K562 (cell line): ENCODE results near the gene PRCC. TPM values are rescaled to one million over a fixed set of nuclear protein-coding genes. Genes with fewer than 3 reads are reported as not detected.

Source experiments
- ATAC-seq: fragments of 200-7000 bp; cut with Tn5 transposase; 3 replicates; pipeline ENCODE4 v1.9.1; 2020; ENCODE audit warnings: moderate library complexity
- BruUV-seq: library from RNA; stranded (reverse); fragments of 400-500 nt; replicated peaks from 2 replicates; lab custom pipeline; 2021; lab: Mats Ljungman, UMichigan
- CTCF ChIA-PET: fragments of 300-600 bp; formaldehyde crosslinking; extraction: SDS; loops from one replicate; lab custom pipeline; 2021; ENCODE audit warnings: low intra/inter-chr PET ratio; lab: Yijun Ruan, JAX
- POLR2A ChIA-PET: fragments of 300-600, 350-650 bp; sonication (Branson Sonifier 250); formaldehyde crosslinking; extraction: SDS; loops from one replicate; lab custom pipeline; 2021; ENCODE audit warnings: antibody characterized with exemption, inconsistent platforms; lab: Yijun Ruan, JAX
- DNase-seq, 4 experiments: peaks; one replicate each; pipeline versions ENCODE4 v3.0.0 to v3.0.0-alpha.2; 2011 to 2018; ENCODE audit warnings: low spot score in 3 of 4, mixed read lengths in 3 of 4; ENCODE audit errors: extremely low read depth in 1 of 4
- FAIRE-seq: peaks from 2 replicates; lab custom pipeline; 2011; peaks lifted over from hg19 to GRCh38; lab: Jason Lieb, UNC
- H2AFZ ChIP-seq: 2 replicates; pipeline ENCODE4 v1.6.0; 2011; ENCODE audit warnings: low read depth, low read length, control low read depth, inconsistent platforms
- H3K27ac ChIP-seq: fragments of 200-600 bp; 3 replicates; pipeline ENCODE4 v1.8.0; 2011; ENCODE audit warnings: low read depth, mild to moderate bottlenecking, control low read depth, inconsistent platforms, low read length, moderate library complexity, mixed read lengths; ENCODE audit errors: extremely low read depth
- H3K27me3 ChIP-seq, 2 experiments: fragments of 300-600 bp in 1 of 2; 2 replicates in 1 of 2; 3 replicates in 1 of 2; pipeline versions ENCODE4 v1.6.0 to v1.8.0; 2011; ENCODE audit warnings: inconsistent platforms in 2 of 2, low read length in 2 of 2, mild to moderate bottlenecking in 1 of 2, mixed read lengths in 1 of 2, moderate library complexity in 1 of 2; ENCODE audit not compliant: control insufficient read depth in 2 of 2, insufficient read depth in 2 of 2
- H3K36me3 ChIP-seq: fragments of 300-600 bp; 3 replicates; pipeline ENCODE4 v1.8.0; 2011; ENCODE audit warnings: mild to moderate bottlenecking, low read length, inconsistent platforms; ENCODE audit not compliant: control insufficient read depth, insufficient read depth
- H3K4me1 ChIP-seq, 2 experiments: fragments of 200-600 bp in 1 of 2; replicated peaks in 1 of 2; 2 replicates in 1 of 2; 3 replicates in 1 of 2; pipeline versions ENCODE4 v1.5.1 to v1.8.0; 2011; ENCODE audit warnings: inconsistent platforms in 2 of 2, low read length in 2 of 2, mild to moderate bottlenecking in 1 of 2, mixed read lengths in 1 of 2, moderate library complexity in 1 of 2; ENCODE audit not compliant: control insufficient read depth in 2 of 2, insufficient read depth in 2 of 2
- H3K4me2 ChIP-seq: 2 replicates; pipeline ENCODE4 v1.6.1; 2011; ENCODE audit warnings: low read length, control low read depth, inconsistent platforms, mixed read lengths; ENCODE audit not compliant: insufficient read depth
- H3K4me3 ChIP-seq: fragments of 200-600 bp; sonication (generic), shearing (Covaris generic); 2 replicates; pipeline ENCODE4 v1.5.1; 2016; ENCODE audit warnings: control low read depth, inconsistent platforms
- H3K79me2 ChIP-seq: fragments of 200-600 bp; 3 replicates; pipeline ENCODE4 v1.8.0; 2011; ENCODE audit warnings: low read length, inconsistent platforms; ENCODE audit not compliant: control insufficient read depth, insufficient read depth
- H3K9ac ChIP-seq, 2 experiments: 2 replicates each; pipeline versions ENCODE4 v1.6.0 to v1.6.1; 2011; ENCODE audit warnings: low read depth in 2 of 2, low read length in 2 of 2, control low read depth in 1 of 2, inconsistent platforms in 1 of 2, mild to moderate bottlenecking in 1 of 2, mixed read lengths in 1 of 2; ENCODE audit not compliant: insufficient read depth in 1 of 2
- H3K9me1 ChIP-seq: one replicate; pipeline ENCODE4 v1.6.0; 2011; ENCODE audit warnings: inconsistent platforms, mild to moderate bottlenecking, low read length, moderate library complexity; ENCODE audit not compliant: control insufficient read depth, insufficient read depth
- H3K9me3 ChIP-seq: replicated peaks from 2 replicates; pipeline ENCODE4 v1.5.1; 2011; ENCODE audit warnings: low read depth, low read length, inconsistent platforms; ENCODE audit not compliant: control insufficient read depth, insufficient read depth
- H4K20me1 ChIP-seq: replicated peaks from 2 replicates; pipeline ENCODE4 v1.6.1; 2011; ENCODE audit warnings: low read length, inconsistent platforms, mixed read lengths; ENCODE audit not compliant: control insufficient read depth, insufficient read depth
- GMEB1 ChIP-seq: fragments of 250-450 bp; sonication (Bioruptor Pico); IDR thresholded peaks from 2 replicates; pipeline ENCODE4 v1.4.0; 2020; ENCODE audit warnings: mild to moderate bottlenecking
- IFI16 ChIP-seq: fragments of 250-450 bp; sonication (Bioruptor Pico); IDR thresholded peaks from 2 replicates; pipeline ENCODE4 v2.1.2; 2022; ENCODE audit warnings: mild to moderate bottlenecking, inconsistent platforms
- MECOM ChIP-seq: fragments of 250-450 bp; sonication (Bioruptor Pico); IDR thresholded peaks from 2 replicates; pipeline ENCODE4 v1.8.0; 2022; ENCODE audit warnings: inconsistent platforms
- MYC ChIP-seq, 2 experiments: fragments of 250-450 bp in 1 of 2; sonication (Bioruptor Pico) in 1 of 2; IDR thresholded peaks; 2 replicates each; pipeline versions ENCODE4 v1.5.1 to v1.6.1; 2012 to 2021; ENCODE audit warnings: low read depth in 2 of 2, borderline replicate concordance in 1 of 2, improper control_type of control experiment in 1 of 2, low read length in 1 of 2, mild to moderate bottlenecking in 1 of 2, moderate library complexity in 1 of 2
- PHTF2 ChIP-seq: fragments of 250-450 bp; sonication (Bioruptor Pico); IDR thresholded peaks from 2 replicates; pipeline ENCODE4 v1.5.0; 2021; ENCODE audit warnings: mild to moderate bottlenecking
- RB1 ChIP-seq: fragments of 450-650 bp; IDR thresholded peaks from 2 replicates; pipeline ENCODE4 v1.6.1; 2017; ENCODE audit warnings: low read depth, mild to moderate bottlenecking
- RREB1 ChIP-seq: fragments of 250-450 bp; sonication (Bioruptor Pico); IDR thresholded peaks from 2 replicates; pipeline ENCODE4 v1.4.0; 2020
- VEZF1 ChIP-seq: fragments of 200-800 bp; sonication (Bioruptor generic); IDR thresholded peaks from 2 replicates; pipeline ENCODE4 v1.6.1; 2017; ENCODE audit warnings: missing genetic modification characterization, missing compliant biosample characterization
- WGBS: fragments of 100-300 bp; shearing (Covaris generic); methylation state at CpG from one replicate; pipeline ENCODE4 v1.1.6; 2016; ENCODE audit warnings: low coverage, mixed read lengths; ENCODE audit not compliant: insufficient coverage; ENCODE audit errors: missing lambda C conversion rate; 5-methylcytosine and 5-hydroxymethylcytosine counted together
- in situ Hi-C: fragments of 300-500 bp; cut with MboI; formaldehyde crosslinking; loops from 4 replicates; pipeline ENCODE4 v1.15.0; 2018; ENCODE audit warnings: inconsistent platforms, mixed read lengths
- intact Hi-C: fragments of 100-400 bp; cut with micrococcal nuclease; formaldehyde crosslinking; loops from 2 replicates; pipeline ENCODE4 v1.14.2; 2022
- polyA plus RNA-seq, 8 experiments: library from polyadenylated mRNA; depleted of rRNA in 4 of 8; stranded (reverse) in 5 of 8; unstranded in 3 of 8; fragments of >200 nt; fragmentation: Nextera tagmentation in 2 of 8; fragmentation: Illumina TruSeq in 1 of 8; extraction: Ambion mirVana in 2 of 8; extraction: Trizol in 1 of 8; gene quantifications; 2 replicates each; pipeline versions ENCODE4 v1.2.1 to v1.2.3, GENCODE V29; 2011 to 2014; ENCODE audit warnings: inconsistent platforms in 1 of 8, missing spikeins in 1 of 8
- total RNA-seq, 7 experiments: library from RNA; depleted of rRNA in 6 of 7; stranded (reverse); fragments of >200 nt in 6 of 7; fragmentation: Illumina TruSeq in 2 of 7; extraction: Trizol in 2 of 7; gene quantifications; 2 replicates each; pipeline versions ENCODE4 v1.2.1 to v1.2.3, GENCODE V29; 2011 to 2021; ENCODE audit warnings: low replicate concordance in 1 of 7

Gene PRCC
- total and polyA plus RNA-seq, 9 of the 15 experiments (the other 6 are each of a cell fraction or from before 2014, with no cell fraction given), result 23.9 to 201 (median 41.1) TPM

GRCh38 chr1:156740237-156740740, 27.0 kb upstream of the PRCC start (continued):
- TF ChIP-seq RREB1 (CRISPR knock-in tag), result no peak

GRCh38 chr1:156740741-156741480, 26.4 kb upstream of the PRCC start, which contains the start of gene MRPL24:
TSS of gene MRPL24 (minus strand) at chr1:156741088. CDS start at chr1:156738704, 2,384 bp downstream.
- BruUV-seq, result no TSS peak
- Histone ChIP-seq H3K27ac (peak within 1 kb of the TSS; percentile 82), H3K4me1 (peaks cover 24 to 26% of the 10 kb centered on the region in 2 experiments), H3K4me3 (peak within 1 kb of the TSS; percentile 63), H3K9me3 (no peaks in the 10 kb centered on the region), H2AFZ (peak within 1 kb of the TSS; percentile 75), H3K9me1 (no peaks in the 10 kb centered on the region), H3K4me2 (peak within 1 kb of the TSS; percentile 98), H3K9ac (peak within 1 kb of the TSS; percentile 87 to 93), H3K79me2 (peaks cover 43% of the 10 kb centered on the region), H3K27me3 (no peaks in the 10 kb centered on the region), H4K20me1 (peaks cover 7% of the 10 kb centered on the region), H3K36me3 (peaks cover 79% of the 10 kb centered on the region)
- ChIA-PET CTCF (interaction anchor here (0.7 kb wide), 1 partner anchor 63 kb away, joined by 3 read pairs; no protein-coding TSS in a partner anchor), POLR2A (interaction anchor here (0.6 to 3.1 kb wide), 23 partner anchors 9 to 783 kb away, joined by 3 to 49 read pairs (median 4); partner anchors contain the start of genes HDGF, ISG20L2, METTL25B and NES)
- WGBS, result under 1% methylated on average over 38 of the region's 38 CpGs
- ATAC-seq, result peak; percentile 95
- in situ Hi-C loops, result loop anchor here (25.0 kb wide), 1 partner anchor 1429 kb away; the partner anchor contains the start of genes FDPS, PKLR and RUSC1
- FAIRE-seq, result peak; percentile 100
- DNase-seq, result peak; percentile 81 to 99 (median 90)
- intact Hi-C loops, result loop anchor here (1.0 kb wide), 2 partner anchors 13 to 26 kb away; partner anchors contain the start of genes ISG20L2, METTL25B and PRCC
- TF ChIP-seq IFI16 (CRISPR knock-in tag) (no peak), PHTF2 (CRISPR knock-in tag) (no peak), VEZF1 (CRISPR knock-in tag) (peak; percentile 94), RB1 (peak; percentile 36; the same call in 1 of the 2 replicates), GMEB1 (CRISPR knock-in tag) (peak; percentile 73), MYC (IDR thresholded peaks at IDR 0.05; ENCODE audit: low read depth, low read length) (peak; percentile 99), MYC (CRISPR knock-in tag; IDR thresholded peaks at IDR 0.05; ENCODE audit: borderline replicate concordance, low read depth) (peak; percentile 91; the same call in 1 of the 2 replicates), MECOM (CRISPR knock-in tag) (no peak)
